Sigmoid colon (tissue), 7 donors: ENCODE data around the gene COX6A2. TPM values are rescaled to one million over a fixed set of nuclear protein-coding genes. Genes with fewer than 3 reads are reported as not detected.

ENCODE experiments used
- DNase-seq: peaks from one replicate; pipeline ENCODE4 v3.0.0-alpha.2; 2019
- H3K27ac ChIP-seq, 4 donors: fragments of 200-600 bp; sonication (generic); one replicate each; pipeline ENCODE4 v1.5.1; 2016 to 2019; ENCODE audit warnings: mild to moderate bottlenecking in 1 of 4
- H3K27me3 ChIP-seq, 3 donors: fragments of 200-600 bp; sonication (generic); one replicate each; pipeline ENCODE4 v1.5.1; 2019; ENCODE audit warnings: mild to moderate bottlenecking in 1 of 3
- H3K36me3 ChIP-seq, 4 donors: fragments of 200-600 bp; sonication (generic); one replicate each; pipeline ENCODE4 v1.5.1; 2016 to 2019
- H3K4me1 ChIP-seq, 4 donors: fragments of 200-600 bp; sonication (generic); one replicate each; pipeline ENCODE4 v1.5.1; 2017 to 2019
- H3K4me3 ChIP-seq, 4 donors: fragments of 200-600 bp; sonication (generic); one replicate each; pipeline ENCODE4 v1.5.1; 2017 to 2019; ENCODE audit warnings: mild to moderate bottlenecking in 2 of 4, moderate library complexity in 1 of 4
- H3K9me3 ChIP-seq, 4 donors: fragments of 200-600 bp in 3 of 4; sonication (generic) in 3 of 4; one replicate each; pipeline versions ENCODE4 v1.5.1 to v1.6.1; 2013 to 2019
- CTCF ChIP-seq, 4 experiments: fragments of 450-650 bp in 3 of 4; fragments of 200-600 bp in 1 of 4; IDR thresholded peaks; one replicate each; pipeline ENCODE4 v1.5.1; 2016 to 2019; ENCODE audit warnings: antibody characterized with exemption in 4 of 4, mild to moderate bottlenecking in 3 of 4, moderate library complexity in 2 of 4
- EP300 ChIP-seq, 4 donors: sonication (generic); formaldehyde crosslinking; IDR thresholded peaks; one replicate each; pipeline ENCODE4 v1.6.1; 2017; ENCODE audit warnings: antibody characterized with exemption in 4 of 4
- POLR2A ChIP-seq, 2 donors: fragments of 450-650 bp; IDR thresholded peaks; one replicate each; pipeline ENCODE4 v1.6.1; 2016; ENCODE audit warnings: antibody characterized with exemption in 2 of 2, mild to moderate bottlenecking in 2 of 2, moderate library complexity in 2 of 2
- POLR2AphosphoS5 ChIP-seq, 4 donors: sonication (generic); formaldehyde crosslinking; IDR thresholded peaks; one replicate each; pipeline ENCODE4 v1.6.1; 2017; ENCODE audit warnings: antibody characterized with exemption in 4 of 4
- WGBS, 2 donors: extraction: QIAGEN DNeasy Blood & Tissue Kit; methylation state at CpG; one replicate each; pipeline ENCODE4 v1.1.7; 2013; 5-methylcytosine and 5-hydroxymethylcytosine counted together
- intact Hi-C: fragments of 100-400 bp; cut with DNase I; formaldehyde crosslinking; loops from one replicate; pipeline ENCODE4 v1.15.1; 2023
- polyA plus RNA-seq, 3 donors: library from polyadenylated mRNA; stranded (reverse); fragments of 200-250 nt; gene quantifications; one replicate each; pipeline ENCODE4 v1.2.3, GENCODE V29; 2013
- total RNA-seq, 4 donors: library from RNA; depleted of rRNA; stranded (reverse); fragments of >200 nt; gene quantifications; one replicate each; pipeline ENCODE4 v1.1.0, GENCODE V29; 2016
- donor health status: healthy with polysubstance abuse.
- donor health status: Bipolar disorder and iron deficiency.
- donor health status: healthy.

The COX6A2 gene
- total and polyA plus RNA-seq, 7 donors: 0.32 to 4.8 TPM; not detected in 5

DNA sequence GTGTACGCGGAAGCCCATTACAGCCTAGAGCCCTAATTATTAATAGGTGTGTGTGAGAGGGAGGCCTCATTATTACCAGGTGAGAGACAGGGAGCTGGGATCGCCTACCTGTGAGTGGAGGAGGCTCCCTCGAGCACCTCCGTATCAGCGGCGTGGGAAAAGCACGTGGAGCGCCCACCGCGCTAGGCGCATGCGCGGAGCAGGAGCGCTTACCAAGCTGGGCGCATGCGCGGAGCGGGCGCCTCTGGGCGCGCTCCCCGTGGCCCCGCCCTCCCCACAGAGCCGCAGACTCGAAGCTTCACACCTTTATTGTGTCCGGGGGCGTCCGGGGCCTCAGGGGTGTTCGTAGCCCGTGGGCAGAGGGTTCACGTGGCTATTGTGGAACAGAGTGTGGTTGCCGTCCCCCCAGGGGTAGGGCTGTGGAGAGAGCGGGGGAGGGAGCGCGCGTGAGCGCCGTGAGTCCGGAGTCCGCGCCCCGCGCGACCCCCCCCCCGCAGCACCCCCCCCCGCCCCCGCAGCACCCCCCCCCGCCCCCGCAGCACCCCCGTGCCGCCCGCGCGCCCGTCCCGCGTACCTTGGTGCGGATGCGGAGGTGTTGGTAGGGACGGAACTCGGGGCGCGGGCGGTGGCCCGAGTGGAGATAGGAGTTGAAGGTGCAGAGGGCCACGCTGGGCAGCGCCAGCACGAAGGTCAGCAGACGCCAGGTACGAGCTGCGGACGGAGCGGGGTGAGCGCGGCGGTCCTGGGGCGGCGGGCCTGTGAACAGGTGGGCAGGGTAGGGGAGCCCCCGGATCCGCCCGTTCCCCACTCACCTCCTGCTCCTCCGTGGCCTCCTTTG lies 500 bp downstream of the COX6A2 start:
- peaks cover 0 to 11% (median 10%) of the 10 kb centered on the region in 4 donors for H3K4me1 ChIP-seq
- peak; percentile 74 for DNase-seq
- H3K36me3 ChIP-seq: no peaks in the 10 kb centered on the region
- intact Hi-C loops: no loop called here
- 29 to 31% methylated on average over 76 to 78 of the region's 83 CpGs for WGBS, 2 donors
- no peaks in the 10 kb centered on the region for H3K9me3 ChIP-seq
- peak overlapping the region in 1 of 4 donors; percentile 67 for H3K27ac ChIP-seq
- no peaks in the 10 kb centered on the region for H3K27me3 ChIP-seq
- TF ChIP-seq POLR2A (IDR thresholded peaks at IDR 0.05) (no peak), EP300 (IDR thresholded peaks at IDR 0.05) (no peak), POLR2AphosphoS5 (IDR thresholded peaks at IDR 0.05) (no peak)
- H3K4me3 ChIP-seq: peak overlapping the region; percentile 14 to 47 (median 42)

DNA sequence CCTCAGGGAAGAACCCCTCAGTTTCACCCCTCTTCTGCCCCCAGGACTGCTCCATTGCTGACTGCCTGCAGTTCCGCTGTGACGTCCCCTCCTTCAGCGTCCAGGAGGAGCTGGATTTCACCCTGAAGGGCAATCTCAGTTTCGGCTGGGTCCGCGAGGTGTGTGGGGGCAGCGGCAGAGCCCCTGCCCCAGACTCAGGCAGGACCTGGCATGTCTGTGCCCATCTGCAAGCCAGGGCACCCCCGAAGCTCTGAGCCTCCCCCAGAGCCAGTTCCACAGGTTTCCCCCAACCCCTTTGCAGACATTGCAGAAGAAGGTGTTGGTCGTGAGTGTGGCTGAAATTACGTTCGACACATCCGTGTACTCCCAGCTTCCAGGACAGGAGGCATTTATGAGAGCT lies 4.4 kb downstream of the COX6A2 start:
- H3K4me3 ChIP-seq: no peak overlapping the region
- DNase-seq: no peak
- H3K9me3 ChIP-seq: no peaks in the 10 kb centered on the region
- intact Hi-C loops: no loop called here
- H3K27me3 ChIP-seq: no peaks in the 10 kb centered on the region
- no peak for TF ChIP-seq POLR2AphosphoS5 (IDR thresholded peaks at IDR 0.05)
- no peak for TF ChIP-seq CTCF (IDR thresholded peaks at IDR 0.05)
- TF ChIP-seq POLR2A (IDR thresholded peaks at IDR 0.05): no peak
- TF ChIP-seq EP300 (IDR thresholded peaks at IDR 0.05): no peak
- H3K4me1 ChIP-seq: peaks cover 0 to 11% (median 10%) of the 10 kb centered on the region in 4 donors
- WGBS, 2 donors: 75 to 81% methylated on average over 12 of the region's 12 CpGs
- H3K36me3 ChIP-seq: no peaks in the 10 kb centered on the region
- H3K27ac ChIP-seq: no peak overlapping the region

GRCh38 chr16:31423241-31423640 lies 4.9 kb downstream of the COX6A2 start:
- no peaks in the 10 kb centered on the region for H3K9me3 ChIP-seq
- WGBS, 2 donors: 56 to 70% methylated on average over 3 of the region's 3 CpGs
- intact Hi-C loops: no loop called here
- no peaks in the 10 kb centered on the region for H3K36me3 ChIP-seq
- no peak for TF ChIP-seq POLR2A (IDR thresholded peaks at IDR 0.05)
- TF ChIP-seq POLR2AphosphoS5 (IDR thresholded peaks at IDR 0.05): no peak
- TF ChIP-seq EP300 (IDR thresholded peaks at IDR 0.05): no peak
- no peak for TF ChIP-seq CTCF (IDR thresholded peaks at IDR 0.05)
- H3K4me3 ChIP-seq: no peak overlapping the region
- H3K27me3 ChIP-seq: peaks cover 0 to 5% (median 0%) of the 10 kb centered on the region in 3 donors
- peaks cover 0 to 11% (median 10%) of the 10 kb centered on the region in 4 donors for H3K4me1 ChIP-seq
- no peak overlapping the region for H3K27ac ChIP-seq
- no peak for DNase-seq

DNA sequence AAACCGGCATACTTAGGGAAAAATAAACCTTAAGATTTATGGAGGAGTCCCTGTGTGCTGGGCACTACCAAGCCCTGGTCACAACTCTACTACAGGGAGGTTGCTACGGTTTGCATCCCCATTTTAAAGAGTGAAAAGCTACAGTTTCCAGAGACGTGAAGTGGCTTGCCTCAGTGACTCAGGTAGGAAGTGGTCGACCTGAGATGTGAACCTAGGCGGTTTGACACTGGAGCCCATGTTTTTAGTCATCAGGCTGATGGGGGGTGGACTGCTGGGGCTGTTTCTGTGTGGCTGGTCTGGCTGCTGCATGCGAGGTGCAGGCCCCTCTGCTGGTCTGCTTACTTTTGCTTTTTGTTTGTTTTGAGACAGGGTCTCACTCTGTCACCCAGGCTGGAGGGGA lies 6.6 kb downstream of the COX6A2 start:
- WGBS, 2 donors: 61% methylated on average over 6 of the region's 6 CpGs
- TF ChIP-seq POLR2AphosphoS5 (IDR thresholded peaks at IDR 0.05): no peak
- no peak for TF ChIP-seq EP300 (IDR thresholded peaks at IDR 0.05)
- TF ChIP-seq POLR2A (IDR thresholded peaks at IDR 0.05): no peak
- TF ChIP-seq CTCF (IDR thresholded peaks at IDR 0.05): no peak
- Histone ChIP-seq H3K9me3 (no peaks in the 10 kb centered on the region), H3K27me3 (peaks cover 0 to 14% (median 0%) of the 10 kb centered on the region in 3 donors), H3K36me3 (no peaks in the 10 kb centered on the region), H3K4me1 (no peaks in the 10 kb centered on the region), H3K27ac (no peak overlapping the region), H3K4me3 (no peak overlapping the region)
- intact Hi-C loops: no loop called here
- no peak for DNase-seq

DNA sequence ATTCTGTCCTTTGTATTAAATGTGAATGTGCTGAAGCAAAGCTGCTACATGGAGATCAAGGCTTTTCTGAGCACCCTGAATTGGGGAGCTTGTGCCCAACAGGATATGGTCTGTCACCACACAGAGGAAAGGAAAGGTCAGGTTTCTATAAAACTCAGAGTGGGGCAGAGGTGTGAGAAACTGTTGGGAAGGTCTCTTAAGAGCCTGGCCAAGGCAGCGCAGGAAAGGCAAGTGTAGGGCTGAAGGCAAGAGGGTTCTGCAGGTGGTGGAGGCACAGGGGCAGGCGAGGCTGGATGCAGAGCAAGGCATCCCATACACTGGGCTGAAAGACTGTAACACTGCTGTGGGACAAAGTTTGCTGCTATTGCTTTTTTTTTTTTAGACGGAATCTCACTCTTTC lies 8.1 kb downstream of the COX6A2 start:
- Histone ChIP-seq H3K9me3 (no peaks in the 10 kb centered on the region), H3K27me3 (peaks cover 0 to 14% (median 0%) of the 10 kb centered on the region in 3 donors), H3K4me3 (no peak overlapping the region), H3K4me1 (no peaks in the 10 kb centered on the region), H3K36me3 (no peaks in the 10 kb centered on the region), H3K27ac (no peak overlapping the region)
- intact Hi-C loops: no loop called here
- 64 to 81% methylated on average over 3 of the region's 3 CpGs for WGBS, 2 donors
- TF ChIP-seq CTCF (IDR thresholded peaks at IDR 0.05): no peak
- no peak for TF ChIP-seq EP300 (IDR thresholded peaks at IDR 0.05)
- no peak for TF ChIP-seq POLR2AphosphoS5 (IDR thresholded peaks at IDR 0.05)
- TF ChIP-seq POLR2A (IDR thresholded peaks at IDR 0.05): no peak
- DNase-seq: no peak
